ENCODE measurements around the gene SLX4IP.
A peak's percentile ranks its signal among the peaks of the same experiment; 100 is the strongest.

SLX4IP gene

DNA sequence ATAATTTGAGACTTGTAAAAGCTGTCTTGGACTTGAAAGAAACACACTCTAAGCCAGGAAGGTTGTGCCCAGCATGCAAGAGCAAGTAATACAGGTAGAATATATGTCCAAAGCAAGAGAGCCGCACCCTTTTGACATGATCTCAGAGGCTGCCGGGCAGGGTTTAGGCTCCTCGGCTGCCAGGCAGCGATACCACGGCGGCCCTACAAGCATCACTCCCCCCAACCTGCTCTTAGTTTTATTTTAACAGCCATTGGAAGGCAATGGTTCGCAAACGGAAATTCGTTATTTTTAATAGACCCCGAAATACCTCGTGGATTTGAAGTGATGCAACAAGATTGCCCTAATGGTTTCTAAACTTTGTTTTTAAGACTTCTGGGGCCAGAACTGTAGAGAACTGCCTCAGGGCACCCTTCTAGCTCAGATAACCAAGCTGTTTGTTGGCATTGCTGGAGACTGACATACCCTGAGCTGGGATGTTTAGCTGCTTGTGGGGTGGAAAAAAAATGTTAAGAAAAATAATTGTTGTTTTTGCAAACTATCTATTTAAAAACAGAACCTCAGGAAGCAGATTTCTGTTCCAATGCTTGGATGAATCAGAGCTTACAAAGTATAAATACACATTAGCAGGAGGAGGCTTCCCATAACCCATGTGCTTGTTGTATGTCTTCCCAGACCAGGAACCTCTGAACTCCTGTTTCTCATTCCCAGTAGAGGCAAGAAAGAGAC, 199.7 kb downstream of the SLX4IP start:
- H3K27ac ChIP-seq (ENCODE audit: insufficient read depth, low read depth, low read length, poor library complexity, severe bottlenecking) = no peak overlapping the region
- peaks cover 91% of the 10 kb centered on the region for H3K4me1 ChIP-seq (ENCODE audit: control insufficient read depth, insufficient read depth, low read length)
- no peaks in the 10 kb centered on the region for H3K27me3 ChIP-seq (ENCODE audit: control insufficient read depth, insufficient read depth, low read length, poor library complexity, severe bottlenecking)
- no peaks in the 10 kb centered on the region for H3K9me3 ChIP-seq (ENCODE audit: control insufficient read depth, low read length)
- peaks cover 5% of the 10 kb centered on the region for H3K36me3 ChIP-seq (ENCODE audit: control insufficient read depth, insufficient read depth, low read length)
- 94% methylated on average over 11 of the region's 11 CpGs for WGBS, 2 experiments
- H3K4me3 ChIP-seq (ENCODE audit: insufficient read depth, low read depth, low read length) = no peak overlapping the region

DNA sequence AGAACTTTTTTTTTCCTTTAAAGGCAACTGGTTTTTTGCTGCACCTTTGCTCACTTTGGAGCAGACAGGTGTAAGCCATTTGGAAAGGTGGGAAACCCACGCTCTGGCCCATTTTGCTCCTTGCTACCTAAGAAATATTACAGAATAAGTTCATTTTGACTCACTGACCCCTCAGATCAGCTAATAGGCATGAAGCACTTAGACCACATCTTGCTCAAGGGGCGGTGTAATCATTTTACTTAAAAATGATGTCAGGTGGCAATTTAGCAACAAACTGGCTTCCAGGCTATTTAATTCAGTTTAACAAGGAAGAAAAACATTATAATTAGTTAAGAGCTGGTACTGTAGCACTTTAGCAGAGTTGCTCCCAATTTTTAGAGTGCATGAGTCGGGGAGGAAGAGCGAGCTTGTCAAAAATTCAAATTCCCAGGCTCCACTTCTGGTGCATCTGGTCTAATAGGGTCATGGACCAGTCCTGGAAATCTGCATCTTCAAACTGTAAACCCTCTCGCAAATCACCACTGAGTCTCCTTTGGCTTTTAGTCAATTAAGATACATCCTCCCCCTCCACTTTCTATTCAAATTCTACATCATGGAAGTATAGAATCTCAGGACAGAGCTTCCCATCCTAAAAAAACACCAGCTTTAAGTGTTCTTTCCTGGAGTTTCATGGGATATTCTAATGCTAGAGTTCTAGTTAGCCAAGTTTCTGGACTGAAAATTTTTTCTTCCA, 200.5 kb downstream of the SLX4IP start:
- no peak overlapping the region for H3K4me3 ChIP-seq (ENCODE audit: insufficient read depth, low read depth, low read length)
- no peaks in the 10 kb centered on the region for H3K27me3 ChIP-seq (ENCODE audit: control insufficient read depth, insufficient read depth, low read length, poor library complexity, severe bottlenecking)
- peaks cover 90% of the 10 kb centered on the region for H3K4me1 ChIP-seq (ENCODE audit: control insufficient read depth, insufficient read depth, low read length)
- no peak overlapping the region for H3K27ac ChIP-seq (ENCODE audit: insufficient read depth, low read depth, low read length, poor library complexity, severe bottlenecking)
- peaks cover 11% of the 10 kb centered on the region for H3K36me3 ChIP-seq (ENCODE audit: control insufficient read depth, insufficient read depth, low read length)
- WGBS, 2 experiments = 96 to 98% methylated on average over 5 of the region's 5 CpGs
- H3K9me3 ChIP-seq (ENCODE audit: control insufficient read depth, low read length) = no peaks in the 10 kb centered on the region

DNA sequence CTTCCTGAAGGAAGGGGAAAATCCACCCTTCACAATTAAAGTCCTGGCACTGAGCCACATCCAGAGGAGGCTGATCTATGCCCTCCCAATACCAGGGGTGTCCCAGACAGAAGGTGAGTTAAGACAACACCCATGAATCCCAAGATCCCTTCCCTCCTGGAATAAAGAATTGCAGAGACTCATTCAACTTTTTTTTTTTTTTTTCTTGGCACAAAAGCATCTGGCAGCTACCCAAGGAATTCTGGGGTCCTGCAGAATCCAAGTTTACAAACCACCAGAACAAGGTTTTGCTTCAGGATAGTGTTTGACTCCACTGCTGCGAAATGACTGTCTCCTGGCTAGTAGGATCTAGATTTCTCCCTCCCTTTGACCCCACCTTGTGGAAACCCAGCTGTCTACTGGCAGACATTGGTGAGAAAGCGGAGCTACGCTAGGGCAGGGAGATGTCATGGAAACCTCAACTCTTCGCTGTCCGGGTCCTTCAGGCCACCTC, 201.3 kb downstream of the SLX4IP start:
- Histone ChIP-seq H3K4me1 (ENCODE audit: control insufficient read depth, insufficient read depth, low read length) (peaks cover 88% of the 10 kb centered on the region), H3K27me3 (ENCODE audit: control insufficient read depth, insufficient read depth, low read length, poor library complexity, severe bottlenecking) (no peaks in the 10 kb centered on the region), H3K4me3 (ENCODE audit: insufficient read depth, low read depth, low read length) (no peak overlapping the region), H3K9me3 (ENCODE audit: control insufficient read depth, low read length) (no peaks in the 10 kb centered on the region), H3K27ac (ENCODE audit: insufficient read depth, low read depth, low read length, poor library complexity, severe bottlenecking) (no peak overlapping the region), H3K36me3 (ENCODE audit: control insufficient read depth, insufficient read depth, low read length) (peaks cover 18% of the 10 kb centered on the region)
- WGBS, 2 experiments = 93 to 96% methylated on average over 5 of the region's 5 CpGs

DNA sequence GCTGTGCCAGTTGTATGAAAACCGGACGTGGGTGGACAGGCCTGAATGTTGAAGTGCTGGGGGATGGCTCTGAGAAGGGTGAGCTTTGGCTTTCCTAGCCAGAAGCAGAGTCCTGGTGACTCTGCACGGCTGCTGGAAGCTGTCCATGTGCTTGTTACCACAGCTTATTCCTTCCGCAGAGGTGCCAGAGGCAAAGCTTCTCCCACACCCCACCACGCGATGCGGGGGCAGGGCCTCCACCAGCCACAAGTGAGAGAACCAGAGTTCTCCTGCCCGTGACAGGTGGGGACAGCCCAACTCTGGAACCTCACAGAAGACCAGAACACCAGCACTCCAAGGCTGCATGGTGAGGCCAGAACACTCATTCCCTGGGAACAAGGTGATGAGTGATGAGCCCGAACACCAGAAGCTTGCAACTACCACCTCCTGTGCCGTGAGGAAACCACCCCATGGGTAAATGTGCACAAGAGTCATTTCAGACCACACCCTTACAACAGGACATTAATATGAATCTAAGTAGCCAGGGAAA, 202.0 kb downstream of the SLX4IP start:
- peak overlapping the region; percentile 22 for H3K27ac ChIP-seq (ENCODE audit: insufficient read depth, low read depth, low read length, poor library complexity, severe bottlenecking)
- peaks cover 26% of the 10 kb centered on the region for H3K36me3 ChIP-seq (ENCODE audit: control insufficient read depth, insufficient read depth, low read length)
- no peak overlapping the region for H3K4me3 ChIP-seq (ENCODE audit: insufficient read depth, low read depth, low read length)
- peaks cover 85% of the 10 kb centered on the region for H3K4me1 ChIP-seq (ENCODE audit: control insufficient read depth, insufficient read depth, low read length)
- WGBS, 2 experiments = 68 to 74% methylated on average over 10 of the region's 10 CpGs
- no peaks in the 10 kb centered on the region for H3K27me3 ChIP-seq (ENCODE audit: control insufficient read depth, insufficient read depth, low read length, poor library complexity, severe bottlenecking)
- H3K9me3 ChIP-seq (ENCODE audit: control insufficient read depth, low read length) = no peaks in the 10 kb centered on the region

DNA sequence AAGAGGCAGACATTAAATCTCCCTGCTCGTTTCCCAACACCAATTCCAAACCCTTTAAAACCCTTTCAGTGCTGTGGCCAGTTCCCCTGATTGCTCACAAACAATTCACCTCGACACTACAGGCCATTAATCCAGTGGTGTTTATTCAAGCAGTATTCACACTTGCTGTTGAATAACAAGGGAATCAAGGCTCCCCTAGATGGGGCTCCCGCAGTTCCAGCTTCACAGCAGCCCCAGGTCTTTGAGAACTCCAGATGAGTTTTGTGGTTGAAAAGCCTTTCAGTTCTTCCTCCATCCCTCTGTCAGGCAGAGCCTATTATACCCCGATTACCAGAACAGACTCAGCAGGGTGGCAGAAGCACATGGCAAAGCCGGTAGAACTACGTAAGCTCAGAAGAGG, 202.5 kb downstream of the SLX4IP start:
- Histone ChIP-seq H3K27ac (ENCODE audit: insufficient read depth, low read depth, low read length, poor library complexity, severe bottlenecking) (peak overlapping the region; percentile 22), H3K36me3 (ENCODE audit: control insufficient read depth, insufficient read depth, low read length) (peaks cover 30% of the 10 kb centered on the region), H3K4me3 (ENCODE audit: insufficient read depth, low read depth, low read length) (no peak overlapping the region), H3K9me3 (ENCODE audit: control insufficient read depth, low read length) (no peaks in the 10 kb centered on the region), H3K27me3 (ENCODE audit: control insufficient read depth, insufficient read depth, low read length, poor library complexity, severe bottlenecking) (no peaks in the 10 kb centered on the region), H3K4me1 (ENCODE audit: control insufficient read depth, insufficient read depth, low read length) (peaks cover 80% of the 10 kb centered on the region)
- WGBS, 2 experiments = 3 to 6% methylated on average over 6 of the region's 6 CpGs

DNA sequence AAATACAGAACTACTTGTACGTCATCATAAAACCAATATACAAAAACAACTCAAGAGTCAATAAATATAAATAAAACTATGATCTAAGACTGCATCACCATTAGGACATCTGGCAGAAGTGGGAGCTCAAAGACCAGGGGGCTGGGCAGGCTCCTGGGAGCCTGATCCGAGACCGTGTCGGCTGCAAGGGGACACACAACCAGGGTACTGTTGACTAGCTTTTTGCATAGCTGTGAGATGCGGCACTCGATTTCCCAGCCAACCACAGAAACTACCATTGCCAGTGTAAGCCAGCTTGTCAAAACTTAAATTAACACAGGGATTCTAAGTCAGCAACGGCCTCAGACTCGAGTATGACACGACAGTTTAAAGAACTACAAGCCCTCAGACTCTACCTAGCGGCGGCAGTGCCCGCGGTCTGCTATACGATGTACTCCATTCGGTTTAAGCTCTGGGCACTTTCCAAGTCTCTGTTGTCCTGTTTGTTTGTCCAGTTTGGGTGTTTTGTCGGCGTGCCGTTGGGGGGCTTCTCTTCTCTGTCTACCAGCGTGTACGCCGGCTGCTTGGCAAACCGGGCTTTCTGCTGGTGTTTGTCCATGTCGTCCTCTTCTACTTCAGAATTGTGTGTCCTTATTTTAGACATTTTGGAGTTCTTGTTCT, 204.1 kb downstream of the SLX4IP start:
- 87 to 89% methylated on average over 23 of the region's 23 CpGs for WGBS, 2 experiments
- Histone ChIP-seq H3K27me3 (ENCODE audit: control insufficient read depth, insufficient read depth, low read length, poor library complexity, severe bottlenecking) (no peaks in the 10 kb centered on the region), H3K4me1 (ENCODE audit: control insufficient read depth, insufficient read depth, low read length) (peaks cover 67% of the 10 kb centered on the region), H3K4me3 (ENCODE audit: insufficient read depth, low read depth, low read length) (no peak overlapping the region), H3K27ac (ENCODE audit: insufficient read depth, low read depth, low read length, poor library complexity, severe bottlenecking) (peak overlapping the region; percentile 89), H3K9me3 (ENCODE audit: control insufficient read depth, low read length) (no peaks in the 10 kb centered on the region), H3K36me3 (ENCODE audit: control insufficient read depth, insufficient read depth, low read length) (peaks cover 45% of the 10 kb centered on the region)

DNA sequence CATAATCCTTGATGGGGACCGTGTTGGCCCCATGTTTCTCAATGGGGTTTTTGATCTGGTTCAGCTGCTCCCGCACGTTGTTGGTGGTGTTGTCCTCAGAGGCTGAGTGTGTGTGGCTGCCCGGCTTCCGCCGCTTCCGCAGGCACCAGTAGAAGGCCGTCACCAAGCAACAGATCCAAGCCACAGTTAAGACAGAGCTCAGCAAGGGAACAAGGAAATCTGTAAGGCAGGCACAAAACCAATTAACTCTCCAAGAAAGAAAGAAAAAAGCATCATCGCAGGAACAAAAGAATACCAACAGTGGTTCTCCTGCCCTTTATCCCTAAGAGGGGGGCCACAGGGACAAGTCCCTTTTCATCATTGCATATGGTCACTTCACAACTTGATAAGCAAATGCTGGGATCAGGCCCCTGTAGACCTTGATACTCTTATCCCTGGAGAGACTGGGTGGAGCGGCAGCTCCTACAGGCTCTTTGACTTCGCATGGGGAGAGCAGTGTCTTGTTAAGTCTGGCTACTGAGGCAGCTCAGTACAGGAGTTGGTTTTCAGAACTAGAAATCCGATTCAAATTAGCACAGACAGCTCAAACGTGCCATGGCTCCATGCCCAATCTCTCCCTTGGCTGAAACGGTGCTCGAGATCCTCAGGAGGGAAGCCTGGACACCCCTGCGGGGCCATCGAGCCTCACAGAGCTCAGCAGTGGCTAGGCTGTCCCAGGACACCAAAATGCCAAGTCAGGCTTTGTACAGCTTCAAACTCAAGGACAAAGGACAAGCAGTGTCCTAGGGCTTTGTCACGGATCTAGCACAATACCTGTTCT, 204.8 kb downstream of the SLX4IP start:
- WGBS, 2 experiments = 48 to 51% methylated on average over 18 of the region's 18 CpGs
- H3K4me3 ChIP-seq (ENCODE audit: insufficient read depth, low read depth, low read length) = no peak overlapping the region
- no peaks in the 10 kb centered on the region for H3K9me3 ChIP-seq (ENCODE audit: control insufficient read depth, low read length)
- H3K27me3 ChIP-seq (ENCODE audit: control insufficient read depth, insufficient read depth, low read length, poor library complexity, severe bottlenecking) = no peaks in the 10 kb centered on the region
- peaks cover 53% of the 10 kb centered on the region for H3K36me3 ChIP-seq (ENCODE audit: control insufficient read depth, insufficient read depth, low read length)
- peak overlapping the region; percentile 89 for H3K27ac ChIP-seq (ENCODE audit: insufficient read depth, low read depth, low read length, poor library complexity, severe bottlenecking)
- H3K4me1 ChIP-seq (ENCODE audit: control insufficient read depth, insufficient read depth, low read length) = peaks cover 66% of the 10 kb centered on the region

DNA sequence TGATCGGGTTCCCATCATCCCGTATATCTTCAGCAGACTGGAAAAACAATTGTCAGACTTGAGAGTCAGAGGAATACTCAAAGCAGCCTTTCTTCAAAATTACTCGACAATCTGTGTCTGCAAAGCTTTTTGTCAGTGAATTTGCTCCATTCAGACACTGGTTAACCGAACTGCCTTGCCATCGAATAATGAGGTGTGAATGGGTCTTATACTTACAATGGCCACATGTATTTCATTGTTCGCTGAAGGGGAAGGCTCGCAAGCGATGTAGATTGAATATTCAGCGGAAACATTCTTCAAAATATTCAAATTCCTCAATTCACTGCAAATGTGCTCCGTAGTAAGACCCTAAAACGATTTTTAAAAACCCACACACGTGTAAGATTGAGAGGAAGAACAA, 205.8 kb downstream of the SLX4IP start:
- WGBS, 2 experiments = 94 to 98% methylated on average over 11 to 12 of the region's 12 CpGs
- H3K27ac ChIP-seq (ENCODE audit: insufficient read depth, low read depth, low read length, poor library complexity, severe bottlenecking) = peak overlapping the region; percentile 89
- no peaks in the 10 kb centered on the region for H3K9me3 ChIP-seq (ENCODE audit: control insufficient read depth, low read length)
- peaks cover 62% of the 10 kb centered on the region for H3K36me3 ChIP-seq (ENCODE audit: control insufficient read depth, insufficient read depth, low read length)
- H3K4me1 ChIP-seq (ENCODE audit: control insufficient read depth, insufficient read depth, low read length) = peaks cover 57% of the 10 kb centered on the region
- H3K4me3 ChIP-seq (ENCODE audit: insufficient read depth, low read depth, low read length) = no peak overlapping the region
- no peaks in the 10 kb centered on the region for H3K27me3 ChIP-seq (ENCODE audit: control insufficient read depth, insufficient read depth, low read length, poor library complexity, severe bottlenecking)

DNA sequence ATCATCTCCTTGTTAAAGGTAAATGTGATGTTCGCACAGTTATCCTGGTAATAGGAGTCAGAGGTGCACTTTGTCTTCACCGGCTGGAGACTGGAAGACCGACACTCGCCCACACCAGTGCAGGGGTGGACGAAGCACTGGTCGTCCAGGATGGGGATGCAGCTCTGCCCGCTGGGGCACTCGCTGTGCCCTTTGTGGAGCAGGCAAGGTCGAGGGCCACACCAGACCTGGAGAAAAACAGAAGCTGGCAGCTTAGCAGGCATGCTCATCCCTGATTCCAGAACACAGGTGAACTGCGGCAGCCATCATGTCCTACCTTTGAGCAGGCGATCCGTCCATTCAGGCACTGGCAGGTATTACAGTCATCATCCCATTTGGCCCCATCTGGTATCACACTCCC, 206.4 kb downstream of the SLX4IP start:
- 95 to 97% methylated on average over 12 of the region's 12 CpGs for WGBS, 2 experiments
- no peak overlapping the region for H3K27ac ChIP-seq (ENCODE audit: insufficient read depth, low read depth, low read length, poor library complexity, severe bottlenecking)
- H3K36me3 ChIP-seq (ENCODE audit: control insufficient read depth, insufficient read depth, low read length) = peaks cover 63% of the 10 kb centered on the region
- no peaks in the 10 kb centered on the region for H3K9me3 ChIP-seq (ENCODE audit: control insufficient read depth, low read length)
- no peaks in the 10 kb centered on the region for H3K27me3 ChIP-seq (ENCODE audit: control insufficient read depth, insufficient read depth, low read length, poor library complexity, severe bottlenecking)
- peaks cover 53% of the 10 kb centered on the region for H3K4me1 ChIP-seq (ENCODE audit: control insufficient read depth, insufficient read depth, low read length)
- H3K4me3 ChIP-seq (ENCODE audit: insufficient read depth, low read depth, low read length) = no peak overlapping the region

All from ectodermal cell (in vitro differentiated cells).